BJ (cell line): Measurements from ENCODE around the gene FSTL3. TPM values are rescaled to one million over a fixed set of nuclear protein-coding genes. Genes with fewer than 3 reads are reported as not detected.
"Not testable (repeated sequence)": the region's sequence is repeated elsewhere in the genome, so short reads cannot be mapped to it uniquely, and the experiment has no call there.

ENCODE experiments used
- CTCF ChIA-PET: fragments of 350-600 bp; formaldehyde crosslinking; extraction: SDS; loops from one replicate; lab custom pipeline; 2021; ENCODE audit warnings: antibody characterized with exemption, inconsistent platforms; lab: Yijun Ruan, JAX
- POLR2A ChIA-PET: fragments of 300-600 bp; sonication (Branson Sonifier 250); formaldehyde crosslinking; extraction: SDS; loops from one replicate; lab custom pipeline; 2021; ENCODE audit warnings: antibody characterized with exemption; lab: Charles Lee
- DNase-seq: peaks from one replicate; pipeline ENCODE4 v3.0.0-alpha.2; 2011; ENCODE audit warnings: low read depth
- H3K27me3 ChIP-seq: 2 replicates; pipeline ENCODE4 v1.6.0; 2011; ENCODE audit warnings: low read length; ENCODE audit not compliant: control insufficient read depth, insufficient read depth
- H3K36me3 ChIP-seq: 2 replicates; pipeline ENCODE4 v1.5.1; 2011; ENCODE audit warnings: low read length; ENCODE audit not compliant: control insufficient read depth, insufficient read depth
- H3K4me3 ChIP-seq: 2 replicates; pipeline ENCODE4 v1.5.1; 2011; ENCODE audit warnings: low read depth, mild to moderate bottlenecking, control low read depth, low read length
- CTCF ChIP-seq: IDR thresholded peaks from 2 replicates; pipeline ENCODE4 v1.5.1; 2011; ENCODE audit warnings: low read depth, mild to moderate bottlenecking, control low read depth, inconsistent platforms, low read length, moderate library complexity; ENCODE audit not compliant: insufficient read depth
- polyA plus RNA-seq: library from polyadenylated mRNA; depleted of rRNA; stranded (reverse); fragments of >200 nt; gene quantifications from 2 replicates; pipeline ENCODE4 v1.2.3, GENCODE V29; 2011

FSTL3 gene
- polyA plus RNA-seq, 1 experiment, result 83.2 TPM

DNA sequence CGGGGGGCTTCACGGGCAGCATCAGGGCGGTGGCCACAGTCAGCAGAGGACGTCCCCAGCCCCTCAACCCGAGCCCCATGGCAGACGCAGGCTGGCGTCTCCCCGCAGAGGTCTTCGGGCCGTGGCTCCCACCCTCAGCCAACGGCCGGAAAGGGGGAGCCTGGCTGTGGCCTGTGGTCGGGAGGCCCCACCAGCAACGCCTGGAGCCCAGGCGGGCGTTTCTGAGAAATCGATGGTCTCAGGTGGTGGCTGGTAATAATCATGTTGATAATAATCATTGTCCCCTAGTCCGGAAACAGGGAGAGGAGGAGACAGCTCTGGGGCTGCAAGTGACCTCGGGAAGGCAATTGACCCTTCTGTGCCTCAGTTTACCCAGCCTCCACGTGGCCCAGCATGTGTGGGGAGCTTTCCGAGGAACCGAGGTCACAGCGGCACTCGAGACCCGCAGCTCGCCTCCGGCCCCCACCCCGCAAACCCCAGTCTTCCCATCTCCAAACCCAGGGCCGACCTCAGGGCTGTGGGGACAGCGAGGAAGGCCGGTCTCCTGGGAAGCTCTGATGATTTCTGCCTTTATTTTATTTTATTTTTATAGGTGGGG, 19.3 kb downstream of the FSTL3 start, which contains the start of gene PRSS57:
Gene PRSS57, minus strand, starts transcription at position 101 of the 598 bp plus-strand sequence. Its CDS starts 22 bp downstream, at position 79.
- no peak for DNase-seq
- CTCF ChIA-PET, result no interaction called here
- POLR2A ChIA-PET, result interaction anchor here (0.6 kb wide), 1 partner anchor 19 kb away, joined by 3 read pairs; no protein-coding TSS in a partner anchor
- Histone ChIP-seq H3K4me3 (no peak within 1 kb of the TSS), H3K36me3 (no peaks in the 10 kb centered on the region), H3K27me3 (peaks cover 4% of the 10 kb centered on the region)
- TF ChIP-seq CTCF, result no peak

DNA sequence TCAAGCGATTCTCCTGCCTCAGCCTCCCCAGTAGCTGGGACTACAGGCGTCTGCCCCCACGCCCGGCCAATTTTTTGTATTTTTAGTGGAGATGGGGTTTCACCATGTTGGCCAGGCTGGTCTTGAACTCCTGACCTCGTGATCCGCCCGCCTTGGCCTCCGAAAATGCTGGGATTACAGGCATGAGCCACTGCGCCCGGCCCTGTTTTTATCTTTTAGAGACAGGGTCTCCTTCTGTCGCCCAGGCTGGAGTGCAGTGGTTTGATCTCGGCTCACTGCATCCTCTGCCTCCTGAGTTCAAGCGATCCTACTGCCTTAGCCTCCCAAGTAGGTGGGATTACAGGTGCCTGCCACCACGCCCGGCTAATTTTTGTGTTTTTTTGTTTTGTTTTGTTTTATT, 22.3 kb downstream of the FSTL3 start:
- POLR2A ChIA-PET, H3K4me3 ChIP-seq, H3K36me3 ChIP-seq, DNase-seq, H3K27me3 ChIP-seq: not testable (repeated sequence)
- CTCF ChIA-PET, result interaction anchor here (2.1 kb wide), 1 partner anchor 9 kb away, joined by 8 read pairs; no protein-coding TSS in a partner anchor

DNA sequence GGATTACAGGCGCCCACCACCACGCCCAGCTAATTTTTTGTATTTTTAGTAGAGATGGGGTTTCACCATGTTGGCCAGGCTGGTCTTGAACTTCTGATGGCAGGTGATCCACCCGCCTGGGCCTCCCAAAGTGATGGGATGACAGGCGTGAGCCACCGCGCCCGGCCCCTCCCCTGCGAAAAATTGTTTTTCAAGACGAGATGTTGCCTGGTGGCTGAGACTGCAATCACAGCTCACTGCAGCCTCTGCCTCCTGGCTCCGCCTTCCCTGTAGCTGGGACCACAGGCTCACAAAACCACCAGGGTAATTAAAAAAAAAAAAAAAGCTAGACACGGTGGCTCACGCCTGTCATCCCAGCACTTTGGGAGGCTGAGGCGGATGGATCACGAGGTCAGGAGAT, 23.7 kb downstream of the FSTL3 start:
- H3K4me3 ChIP-seq, DNase-seq, H3K36me3 ChIP-seq, POLR2A ChIA-PET, H3K27me3 ChIP-seq: not testable (repeated sequence)
- CTCF ChIA-PET, result interaction anchor here (0.6 to 2.1 kb wide), 4 partner anchors 8 to 39 kb away, joined by 3 to 8 read pairs (median 3); no protein-coding TSS in a partner anchor

GRCh38 chr19:702847-703246, 26.7 kb downstream of the FSTL3 start:
- DNase-seq, H3K4me3 ChIP-seq, H3K27me3 ChIP-seq, POLR2A ChIA-PET, H3K36me3 ChIP-seq: not testable (repeated sequence)
- CTCF ChIA-PET, result interaction anchor here (0.6 to 1.1 kb wide), 3 partner anchors 20 to 163 kb away, joined by 3 read pairs; no protein-coding TSS in a partner anchor

DNA sequence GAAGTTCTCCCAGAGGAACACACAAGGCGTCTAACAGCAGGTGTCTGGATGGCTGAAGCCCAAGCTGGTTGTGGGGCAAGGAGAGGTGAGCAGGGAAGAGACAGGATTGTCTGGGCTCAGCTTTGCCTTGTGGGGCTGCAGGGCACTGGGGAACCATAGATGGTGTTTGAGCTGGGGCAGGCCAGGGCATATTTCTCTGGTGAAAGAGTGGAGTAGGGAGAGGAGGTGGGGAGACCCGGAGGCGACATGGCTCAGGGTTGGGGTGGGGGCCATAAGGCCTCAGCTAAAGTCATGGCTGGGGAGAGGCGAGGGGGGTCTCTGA, 27.1 kb downstream of the FSTL3 start:
- CTCF ChIA-PET, result interaction anchor here (0.6 to 1.1 kb wide), 2 partner anchors 19 to 162 kb away, joined by 3 read pairs; no protein-coding TSS in a partner anchor
- DNase-seq, result no peak
- no peaks in the 10 kb centered on the region for H3K36me3 ChIP-seq
- POLR2A ChIA-PET, result no interaction called here
- no peak overlapping the region for H3K4me3 ChIP-seq
- peaks cover 5% of the 10 kb centered on the region for H3K27me3 ChIP-seq
- TF ChIP-seq CTCF, result no peak

- Histone ChIP-seq H3K4me3 (no peak overlapping the region), H3K36me3 (no peaks in the 10 kb centered on the region), H3K27me3 (peaks cover 7% of the 10 kb centered on the region)
- ChIA-PET POLR2A (no interaction called here), CTCF (interaction anchor here (0.6 to 1.1 kb wide), 2 partner anchors 19 to 162 kb away, joined by 3 read pairs; no protein-coding TSS in a partner anchor)
- no peak for TF ChIP-seq CTCF
- no peak for DNase-seq
Observed at GRCh38 chr19:703651-704446, 27.7 kb downstream of the FSTL3 start.
